HG02938 (cell line): Measurements from ENCODE around the gene CRTAP.
"Not testable (repeated sequence)": the region's sequence is repeated elsewhere in the genome, so short reads cannot be mapped to it uniquely, and the experiment has no call there.

Experiments used
- ATAC-seq: cut with Tn5 transposase; IDR thresholded peaks from one replicate; pipeline ENCODE4 v1.9.1; 2021; ENCODE audit warnings: mild to moderate bottlenecking, moderate library complexity; ENCODE audit not compliant: unreplicated experiment

Gene CRTAP

GRCh38 chr3:33099109-33099645 lies 14.6 kb upstream of the CRTAP start:
- no peak for ATAC-seq

DNA sequence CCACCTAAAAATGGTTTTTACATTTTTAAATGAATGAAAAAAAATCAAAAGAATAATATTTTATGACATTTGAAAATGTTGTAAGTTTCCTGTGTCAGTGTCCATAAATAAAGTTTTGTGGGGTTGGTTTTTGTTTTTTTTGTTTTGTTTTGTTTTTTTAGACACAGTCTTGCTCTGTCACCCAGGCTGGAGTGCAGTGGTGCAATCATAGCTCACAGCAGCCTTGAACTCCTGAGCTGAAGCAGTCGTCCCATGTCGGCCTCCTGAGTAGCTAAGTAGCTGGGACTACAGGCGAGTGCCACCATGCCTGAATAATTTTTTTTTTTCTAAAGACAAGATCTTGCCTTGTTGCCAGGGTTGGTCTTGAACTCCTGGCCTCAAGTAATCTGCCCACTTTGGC lies 14.1 kb upstream of the CRTAP start:
- no peak for ATAC-seq

- no peak for ATAC-seq
Observed at GRCh38 chr3:33100229-33100628, 13.6 kb upstream of the CRTAP start.

DNA sequence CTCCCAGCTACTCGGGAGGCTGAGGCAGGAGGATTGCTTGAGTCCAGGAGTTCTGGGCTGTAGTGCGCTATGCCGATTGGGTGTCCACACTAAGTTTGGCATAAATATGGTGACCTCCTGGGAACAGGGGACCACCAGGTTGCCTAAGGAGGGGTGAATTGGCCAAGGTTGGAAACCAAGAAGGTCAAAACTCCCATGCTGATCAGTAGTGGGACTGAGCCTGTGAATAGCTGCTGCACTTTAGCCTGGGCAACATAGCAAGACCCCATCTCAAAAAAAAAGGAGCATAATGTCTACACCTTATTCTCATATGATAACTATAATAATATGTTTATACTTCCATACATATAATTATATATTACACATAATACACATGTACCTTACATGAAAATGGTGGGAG lies 10.8 kb upstream of the CRTAP start:
- ATAC-seq = no peak

- no peak for ATAC-seq
Observed at GRCh38 chr3:33103480-33103879, 10.3 kb upstream of the CRTAP start.

GRCh38 chr3:33104803-33105202 lies 9.0 kb upstream of the CRTAP start:
- no peak for ATAC-seq

DNA sequence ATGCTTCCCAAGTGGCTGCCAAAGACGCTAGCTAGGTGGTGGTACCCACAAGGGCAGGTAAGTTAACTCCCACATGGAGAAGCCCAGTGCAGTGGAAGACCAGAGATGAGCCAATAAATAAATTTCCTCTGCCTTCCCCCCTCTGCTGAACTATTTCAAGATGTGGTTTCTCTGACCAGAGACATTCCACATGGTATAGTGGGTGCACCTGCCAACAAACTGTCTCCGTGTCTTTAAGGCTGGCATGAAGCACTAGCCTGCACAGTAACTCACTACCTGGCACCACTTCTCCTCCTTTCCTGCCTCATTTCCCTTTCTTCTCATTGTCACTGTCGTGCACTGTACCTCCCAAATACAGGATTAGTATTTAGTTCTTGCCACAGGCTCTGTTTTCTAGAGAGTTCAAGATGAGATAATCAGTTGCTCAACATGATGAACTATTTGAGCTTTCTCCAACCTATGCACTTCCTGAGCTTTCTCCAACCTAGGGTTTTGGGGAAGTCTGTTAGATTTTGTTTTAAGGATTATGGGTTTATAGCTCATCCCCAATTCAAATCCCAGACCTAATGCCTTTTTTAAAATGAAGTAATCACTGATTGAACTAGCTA lies 8.4 kb upstream of the CRTAP start:
- no peak for ATAC-seq

DNA sequence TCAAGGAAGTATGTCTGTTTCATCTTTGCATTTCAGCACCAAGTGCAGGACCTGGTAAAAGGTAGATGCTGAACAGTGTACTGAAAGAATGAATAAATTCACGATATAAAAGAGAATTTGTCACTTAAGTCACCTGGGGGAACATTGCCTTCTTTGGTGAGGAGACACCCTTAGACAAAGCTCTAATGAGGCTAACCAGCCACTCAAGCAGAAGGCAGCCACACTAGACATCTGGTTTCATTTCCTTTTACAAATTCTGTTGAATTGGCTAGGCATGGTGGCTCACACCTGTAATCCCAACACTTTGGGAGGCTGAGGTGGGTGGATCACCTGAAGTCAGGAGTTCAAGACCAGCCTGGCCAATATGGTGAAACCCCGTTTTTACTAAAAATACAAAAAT lies 7.0 kb upstream of the CRTAP start:
- not testable (repeated sequence) for ATAC-seq

- ATAC-seq = peak; percentile 48
Observed at GRCh38 chr3:33111581-33111980, 2.2 kb upstream of the CRTAP start.

DNA sequence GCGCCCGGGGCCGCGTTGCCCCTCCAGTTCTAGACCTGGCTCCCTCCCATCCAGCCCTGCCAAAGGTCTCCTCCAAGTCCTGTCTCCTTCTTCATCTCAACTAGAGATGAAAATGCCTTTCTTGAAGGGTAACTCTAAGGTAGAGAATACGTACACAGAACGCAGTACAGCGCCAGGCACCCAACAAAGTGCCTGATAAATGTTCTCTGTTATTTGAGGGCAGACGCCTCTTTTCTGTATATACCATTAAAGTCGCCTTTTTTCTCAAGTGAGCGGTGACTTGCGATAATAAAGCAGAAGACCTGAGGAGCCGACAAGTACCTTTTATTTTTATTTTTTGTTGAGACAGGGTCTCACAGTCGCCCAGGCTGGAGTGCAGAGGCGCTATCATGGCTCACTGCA lies 809 bp downstream of the CRTAP start:
- ATAC-seq = no peak

DNA sequence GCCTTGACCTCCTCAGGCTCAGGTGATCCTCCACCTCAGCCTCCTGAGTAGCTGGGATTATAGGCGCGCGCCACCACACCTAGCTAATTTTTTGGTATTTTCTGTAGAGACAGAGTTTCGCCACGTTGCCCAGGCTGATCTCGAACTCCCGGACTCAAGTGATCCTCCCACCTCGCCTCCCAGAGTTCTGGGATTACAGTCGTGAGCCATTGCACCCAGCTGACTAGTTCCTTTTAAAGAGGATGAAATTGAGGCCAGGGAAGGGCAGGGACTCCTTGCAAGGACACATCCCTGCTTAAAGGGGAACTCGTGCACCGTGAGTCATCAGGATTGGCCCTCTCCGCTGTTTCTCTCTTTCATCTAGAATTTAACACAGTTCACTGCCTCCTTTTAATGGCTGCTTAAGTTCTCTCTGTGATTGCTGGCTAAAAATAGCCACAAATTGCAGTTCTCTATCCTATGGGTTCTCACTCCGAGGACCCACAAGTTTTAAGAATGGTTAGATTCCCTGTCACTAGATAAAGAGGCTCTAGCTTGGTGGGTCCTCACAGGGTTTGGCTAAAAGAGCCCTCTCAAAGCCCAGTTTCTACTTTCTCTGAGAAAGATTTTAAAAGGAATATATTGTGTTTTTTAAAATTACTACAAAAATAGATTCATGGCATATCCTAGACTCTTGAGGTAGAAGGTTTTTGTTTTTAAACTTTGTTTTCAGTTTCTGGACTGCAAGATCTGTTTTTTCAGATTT lies 1.4 kb downstream of the CRTAP start:
- ATAC-seq = no peak

DNA sequence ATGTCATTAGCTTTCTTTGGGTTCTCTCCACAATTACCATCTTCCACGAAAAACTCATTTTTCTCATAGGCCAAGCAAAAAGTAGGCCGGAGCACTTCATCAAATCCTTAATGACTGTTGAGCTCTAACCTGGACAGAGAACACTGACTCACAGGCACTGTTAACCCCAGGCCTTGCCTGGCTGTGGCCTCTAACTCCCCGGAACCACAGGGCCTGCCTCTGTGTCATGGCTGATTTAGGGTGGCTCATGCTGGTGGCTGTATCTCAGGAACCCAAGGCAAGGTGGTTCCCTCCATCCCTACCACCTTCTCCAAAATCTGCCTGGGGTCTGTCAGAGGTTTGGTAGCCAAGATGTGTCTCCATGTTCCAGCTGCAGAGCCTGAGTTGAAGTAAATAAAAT lies 3.6 kb downstream of the CRTAP start:
- ATAC-seq = no peak

GRCh38 chr3:33119891-33120290 lies 6.1 kb downstream of the CRTAP start:
- no peak for ATAC-seq

DNA sequence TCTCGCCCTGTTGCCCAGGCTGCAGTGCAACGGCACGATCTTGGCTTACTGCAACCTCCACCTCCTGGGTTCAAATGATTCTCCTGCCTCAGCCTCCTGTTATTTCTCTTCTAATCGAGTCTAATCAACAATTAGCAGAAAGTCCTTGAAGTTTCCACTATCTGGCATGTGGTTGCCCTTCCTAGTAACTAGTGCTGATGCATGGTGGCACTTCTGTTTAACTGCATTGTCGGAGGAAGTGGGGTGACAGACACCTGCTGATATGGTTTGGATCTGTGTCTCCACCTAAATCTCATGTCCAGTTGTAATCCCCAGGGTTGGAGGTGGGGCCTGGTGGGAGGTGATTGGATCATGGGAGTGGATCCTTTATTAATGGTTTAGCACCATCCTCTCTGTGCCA lies 9.2 kb downstream of the CRTAP start:
- ATAC-seq = no peak

- ATAC-seq = no peak
Observed at GRCh38 chr3:33124638-33125037, 10.8 kb downstream of the CRTAP start.

- no peak for ATAC-seq
Observed at GRCh38 chr3:33125840-33126239, 12.0 kb downstream of the CRTAP start.

- ATAC-seq = no peak
Observed at GRCh38 chr3:33128706-33129105, 14.9 kb downstream of the CRTAP start.

- no peak for ATAC-seq
Observed at GRCh38 chr3:33130144-33130543, 16.3 kb downstream of the CRTAP start.

- no peak for ATAC-seq
Observed at GRCh38 chr3:33131331-33132018, 17.7 kb downstream of the CRTAP start.

DNA sequence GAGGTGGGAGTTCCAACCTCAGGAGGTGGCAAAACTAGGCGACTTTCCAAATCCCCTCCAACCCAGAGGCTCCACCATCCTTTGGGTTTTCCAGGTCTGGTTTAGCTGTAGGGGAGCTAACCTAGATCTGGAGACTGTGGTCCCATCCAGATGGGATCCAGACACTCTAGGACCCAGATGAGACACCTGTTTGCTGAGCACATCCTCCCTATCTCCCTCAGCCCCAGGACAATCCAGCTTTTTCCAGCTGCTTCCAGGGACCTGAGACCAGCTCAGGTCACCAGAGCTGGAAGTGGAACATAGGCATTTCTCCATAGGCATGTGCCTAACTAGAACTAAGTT lies 18.2 kb downstream of the CRTAP start:
- ATAC-seq = no peak

DNA sequence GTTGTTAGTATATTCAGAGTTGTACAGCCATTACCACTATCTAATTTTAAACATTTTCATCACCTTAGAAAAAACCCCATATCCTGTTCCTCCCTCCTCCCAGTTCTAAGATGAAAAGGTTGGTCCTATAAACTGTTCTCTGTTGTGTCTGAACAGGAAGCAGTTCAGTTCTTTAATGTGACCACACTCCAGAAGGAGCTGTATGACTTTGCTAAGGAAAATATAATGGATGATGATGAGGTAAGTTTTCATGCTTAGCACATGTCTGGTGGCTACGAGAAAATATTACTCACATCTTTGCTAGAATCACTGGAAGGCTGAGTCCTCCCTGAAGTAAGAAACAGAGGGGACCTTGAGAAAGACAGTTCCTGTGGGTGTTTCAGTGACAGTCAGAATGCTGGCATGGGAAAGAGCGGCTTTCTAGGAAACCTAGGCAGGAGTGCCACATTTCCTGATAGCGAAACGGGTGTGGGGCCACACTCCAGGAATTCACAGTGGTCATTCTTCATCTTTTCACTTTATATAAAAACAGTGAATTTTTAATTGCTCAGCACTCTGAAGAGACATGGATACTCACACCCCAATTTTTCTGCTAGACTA lies 20.3 kb downstream of the CRTAP start:
- ATAC-seq = no peak

GRCh38 chr3:33137691-33138090 lies 23.9 kb downstream of the CRTAP start:
- no peak for ATAC-seq
